Mammary epithelial cell (primary cell): ENCODE measurements around the gene KRT85.

ENCODE experiments used
- EZH2 ChIP-seq: IDR thresholded peaks from 2 replicates; pipeline ENCODE4 v1.6.1; 2012; ENCODE audit warnings: low read length, inconsistent platforms, borderline replicate concordance
- TF ChIP-seq, protein P1 (sequence below), 2 donors: IDR thresholded peaks in 1 of 2; conservative IDR thresholded peaks in 1 of 2; 2 replicates each; pipeline ENCODE4 v1.5.1; 2011 to 2012; ENCODE audit warnings: inconsistent platforms in 2 of 2, low read length in 2 of 2, mild to moderate bottlenecking in 2 of 2, control low read depth in 1 of 2, low read depth in 1 of 2; ENCODE audit not compliant: insufficient read depth in 1 of 2; ENCODE audit errors: extremely low read depth in 1 of 2

DNA sequence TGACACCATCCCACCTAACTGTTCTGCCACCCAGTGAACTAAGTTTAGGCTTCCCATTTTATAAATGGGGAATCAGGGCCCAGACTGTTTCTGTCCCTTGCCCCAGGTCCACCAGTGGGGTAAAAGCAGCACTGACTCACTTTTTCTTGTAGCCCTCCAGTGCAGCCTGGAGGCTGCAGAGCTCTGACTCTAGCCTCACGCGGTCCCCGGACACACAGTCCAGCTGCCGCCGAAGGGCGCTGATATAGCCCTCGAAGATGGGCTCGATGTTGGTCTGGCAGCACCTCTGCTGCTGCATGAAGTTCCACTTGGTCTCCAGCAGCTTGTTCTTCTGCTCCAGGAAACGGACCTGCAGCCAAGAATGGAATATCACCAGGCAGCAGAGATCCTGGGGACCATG is 36.3 kb upstream of the KRT85 start:
- TF ChIP-seq, protein P1, sequence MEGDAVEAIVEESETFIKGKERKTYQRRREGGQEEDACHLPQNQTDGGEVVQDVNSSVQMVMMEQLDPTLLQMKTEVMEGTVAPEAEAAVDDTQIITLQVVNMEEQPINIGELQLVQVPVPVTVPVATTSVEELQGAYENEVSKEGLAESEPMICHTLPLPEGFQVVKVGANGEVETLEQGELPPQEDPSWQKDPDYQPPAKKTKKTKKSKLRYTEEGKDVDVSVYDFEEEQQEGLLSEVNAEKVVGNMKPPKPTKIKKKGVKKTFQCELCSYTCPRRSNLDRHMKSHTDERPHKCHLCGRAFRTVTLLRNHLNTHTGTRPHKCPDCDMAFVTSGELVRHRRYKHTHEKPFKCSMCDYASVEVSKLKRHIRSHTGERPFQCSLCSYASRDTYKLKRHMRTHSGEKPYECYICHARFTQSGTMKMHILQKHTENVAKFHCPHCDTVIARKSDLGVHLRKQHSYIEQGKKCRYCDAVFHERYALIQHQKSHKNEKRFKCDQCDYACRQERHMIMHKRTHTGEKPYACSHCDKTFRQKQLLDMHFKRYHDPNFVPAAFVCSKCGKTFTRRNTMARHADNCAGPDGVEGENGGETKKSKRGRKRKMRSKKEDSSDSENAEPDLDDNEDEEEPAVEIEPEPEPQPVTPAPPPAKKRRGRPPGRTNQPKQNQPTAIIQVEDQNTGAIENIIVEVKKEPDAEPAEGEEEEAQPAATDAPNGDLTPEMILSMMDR (conservative IDR thresholded peaks at IDR 0.05 in 1 of 2, IDR thresholded peaks at IDR 0.05 in 1 of 2; ENCODE audit: extremely low read depth in 1 of 2, insufficient read depth in 1 of 2, low read depth in 1 of 2, low read length in 2 of 2), result no peak
- TF ChIP-seq EZH2, result no peak
